Stimulated activated CD4-positive, alpha-beta T cell treated with anti-CD3 and anti-CD28 coated beads, Interleukin-15, amount 100 ng/mL, for 48 hours (primary cell): ENCODE results near the gene BAIAP2.

Experiments
- DNase-seq, 2 donors: peaks; one replicate each; pipeline ENCODE4 v3.0.0-alpha.2; 2020; ENCODE audit warnings: low read depth in 2 of 2

Gene BAIAP2

DNA sequence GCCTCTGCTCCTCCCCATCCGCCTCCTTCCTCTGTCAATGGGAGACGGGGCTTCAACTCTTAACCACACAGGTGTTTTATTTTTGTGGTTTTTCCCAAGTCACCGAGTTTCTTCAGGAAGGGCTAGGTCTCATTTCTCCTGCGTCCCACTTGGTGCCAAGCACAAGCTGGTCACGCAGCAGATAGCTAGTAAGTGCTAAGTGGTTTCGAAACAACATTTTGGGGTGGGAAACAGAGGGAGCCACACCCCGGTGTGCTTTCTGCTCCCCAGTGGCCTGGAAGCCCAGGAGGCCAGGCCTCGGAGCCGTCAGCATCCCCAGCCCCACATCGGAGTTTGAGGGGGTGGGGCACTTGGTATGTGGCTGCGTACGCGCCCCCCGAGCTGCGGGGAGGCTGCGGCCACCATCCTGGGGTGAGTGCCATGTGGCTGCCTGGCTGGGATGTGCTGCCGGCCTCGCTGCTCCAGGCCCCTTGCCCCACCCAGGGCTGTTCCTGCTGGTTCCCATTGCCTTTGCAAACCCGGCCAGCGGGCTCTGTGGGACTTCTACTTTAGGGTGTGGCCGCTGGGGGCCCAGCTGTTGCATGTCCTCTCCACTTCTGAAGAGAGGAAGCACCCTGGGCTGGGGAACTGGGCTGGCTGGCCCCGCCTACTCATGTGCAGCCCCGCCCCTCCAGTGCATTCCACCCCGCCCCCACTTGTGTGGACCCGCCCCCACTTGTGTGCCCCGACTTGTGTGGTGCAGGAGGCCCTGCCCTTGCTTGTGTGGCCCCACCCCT, 55.6 kb downstream of the BAIAP2 start:
- no peak for DNase-seq

DNA sequence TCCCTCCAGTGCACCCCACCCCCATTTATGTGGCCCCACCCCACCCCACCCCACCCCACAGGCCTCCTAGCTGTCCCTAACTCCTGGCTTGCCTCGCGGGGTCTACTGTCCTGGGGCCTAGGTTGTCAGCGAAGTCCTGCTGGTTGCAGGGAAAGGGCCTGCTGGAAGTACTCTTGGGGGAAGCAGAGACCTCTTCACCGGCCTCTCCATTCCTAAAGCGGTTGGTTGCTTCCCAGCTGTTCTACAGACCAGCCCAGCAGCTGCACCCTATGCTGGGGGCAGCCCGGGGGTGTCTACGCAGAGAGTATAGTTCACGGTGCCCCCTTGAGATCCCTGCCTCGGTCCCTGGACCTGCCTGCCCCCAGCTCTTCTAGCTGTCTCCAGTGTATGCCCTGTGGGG, 56.2 kb downstream of the BAIAP2 start:
- no peak for DNase-seq

DNA sequence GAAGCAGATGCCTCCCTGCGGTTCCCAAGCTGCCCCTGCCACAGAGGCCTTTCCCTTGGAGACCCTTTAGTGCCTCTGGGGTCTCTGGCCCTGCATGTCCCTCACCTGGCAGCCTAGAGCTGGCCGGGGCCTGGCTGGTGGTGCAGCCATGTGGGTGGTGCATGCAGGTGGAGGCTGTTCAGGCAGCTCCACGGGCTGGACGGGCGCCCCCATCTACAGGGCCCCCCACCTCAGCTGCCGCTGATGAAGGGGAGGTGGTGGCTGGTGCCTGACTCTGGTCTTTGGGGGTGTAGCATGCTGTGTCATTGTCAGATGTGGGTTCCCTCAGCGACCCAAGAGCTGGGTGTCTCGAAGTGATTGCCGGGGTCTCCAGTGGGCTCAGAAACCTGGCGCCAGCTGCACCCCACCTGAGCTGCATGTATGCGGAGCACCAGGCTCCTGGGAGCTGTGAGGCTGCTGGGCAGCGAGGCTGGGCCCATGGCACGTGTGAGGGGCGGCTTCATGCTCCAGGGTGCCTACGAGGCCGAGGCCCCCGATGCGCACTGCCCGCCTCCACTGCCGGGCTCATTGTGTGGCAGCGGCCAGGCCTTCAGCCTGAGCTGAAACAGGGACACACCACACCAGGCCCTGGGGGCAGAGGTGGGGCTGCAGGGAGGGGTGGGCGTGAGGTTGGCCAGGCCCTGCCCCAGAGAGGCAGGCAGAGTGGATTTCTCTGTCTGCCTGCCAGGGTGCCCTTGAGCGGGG, 57.0 kb downstream of the BAIAP2 start:
- no peak for DNase-seq

DNA sequence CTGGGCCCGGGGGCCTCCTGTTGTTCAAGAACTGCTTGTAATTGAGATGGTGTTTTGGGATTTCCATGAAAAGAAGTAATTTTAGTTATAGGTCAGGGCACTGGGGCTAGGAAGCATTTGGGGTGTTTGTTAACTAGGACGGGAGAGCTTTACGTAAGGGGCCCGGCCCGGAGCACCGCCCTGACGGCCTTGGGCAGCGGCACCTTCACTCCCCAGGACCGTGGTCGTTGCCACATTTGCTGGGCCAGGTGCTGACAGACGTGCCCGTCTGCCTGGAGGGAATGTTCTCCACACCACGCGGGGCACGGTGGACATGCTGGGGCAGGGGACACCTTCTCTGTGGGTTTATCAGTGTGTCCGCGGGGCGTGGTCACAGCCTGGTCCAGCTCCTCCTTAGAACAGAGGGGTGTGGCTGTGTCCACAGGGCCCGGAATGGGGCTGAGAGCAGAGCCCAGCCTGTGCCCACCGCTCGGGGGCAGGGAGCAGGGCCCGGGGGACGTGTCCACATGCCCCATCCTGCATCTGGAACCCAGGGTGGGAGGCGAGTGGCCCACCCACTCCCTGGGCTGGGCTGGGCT, 57.7 kb downstream of the BAIAP2 start:
- no peak for DNase-seq

DNA sequence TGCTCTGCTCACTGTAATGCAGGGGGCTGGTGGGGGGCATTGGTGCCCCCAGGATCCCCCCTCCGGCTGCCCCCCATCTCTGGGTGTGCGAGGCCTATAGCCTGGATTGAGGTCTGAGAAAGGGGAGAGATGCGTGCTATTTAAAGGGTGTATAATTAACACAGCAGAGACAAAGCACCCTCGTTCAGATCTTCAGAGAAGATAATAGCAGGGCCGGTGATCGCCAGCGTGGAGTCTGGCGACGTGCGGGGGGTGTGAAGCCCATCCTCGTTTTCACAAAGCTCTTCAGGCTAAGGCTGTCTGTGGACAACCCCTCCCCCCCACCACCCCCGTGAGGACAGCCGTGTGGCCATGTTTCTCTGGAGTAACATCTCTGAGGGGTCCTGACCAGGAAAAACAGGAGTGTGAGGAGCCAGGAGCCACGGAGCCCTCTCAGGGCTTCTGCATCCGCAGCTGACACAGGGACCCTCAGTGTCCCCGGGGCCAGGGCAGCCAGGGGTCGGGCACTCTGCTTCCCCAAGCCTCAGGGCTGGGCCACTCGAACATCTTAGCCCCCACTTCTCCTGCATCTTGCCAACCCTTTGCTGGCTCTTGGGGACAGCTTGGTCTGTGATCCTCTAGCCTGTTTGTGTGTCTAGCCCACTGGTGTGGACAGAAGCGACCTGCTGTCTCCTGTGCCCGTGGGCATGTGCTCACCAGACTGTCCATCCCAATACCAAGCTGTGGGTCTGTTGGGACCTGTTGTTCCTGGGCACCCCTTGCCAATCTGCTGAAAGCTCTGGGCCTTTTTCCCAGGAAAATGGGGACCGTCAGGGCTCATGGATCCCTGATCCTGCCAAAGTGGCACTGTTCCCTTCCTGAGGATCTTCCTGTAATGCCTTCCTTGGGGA, 58.9 kb downstream of the BAIAP2 start:
- no peak for DNase-seq

DNA sequence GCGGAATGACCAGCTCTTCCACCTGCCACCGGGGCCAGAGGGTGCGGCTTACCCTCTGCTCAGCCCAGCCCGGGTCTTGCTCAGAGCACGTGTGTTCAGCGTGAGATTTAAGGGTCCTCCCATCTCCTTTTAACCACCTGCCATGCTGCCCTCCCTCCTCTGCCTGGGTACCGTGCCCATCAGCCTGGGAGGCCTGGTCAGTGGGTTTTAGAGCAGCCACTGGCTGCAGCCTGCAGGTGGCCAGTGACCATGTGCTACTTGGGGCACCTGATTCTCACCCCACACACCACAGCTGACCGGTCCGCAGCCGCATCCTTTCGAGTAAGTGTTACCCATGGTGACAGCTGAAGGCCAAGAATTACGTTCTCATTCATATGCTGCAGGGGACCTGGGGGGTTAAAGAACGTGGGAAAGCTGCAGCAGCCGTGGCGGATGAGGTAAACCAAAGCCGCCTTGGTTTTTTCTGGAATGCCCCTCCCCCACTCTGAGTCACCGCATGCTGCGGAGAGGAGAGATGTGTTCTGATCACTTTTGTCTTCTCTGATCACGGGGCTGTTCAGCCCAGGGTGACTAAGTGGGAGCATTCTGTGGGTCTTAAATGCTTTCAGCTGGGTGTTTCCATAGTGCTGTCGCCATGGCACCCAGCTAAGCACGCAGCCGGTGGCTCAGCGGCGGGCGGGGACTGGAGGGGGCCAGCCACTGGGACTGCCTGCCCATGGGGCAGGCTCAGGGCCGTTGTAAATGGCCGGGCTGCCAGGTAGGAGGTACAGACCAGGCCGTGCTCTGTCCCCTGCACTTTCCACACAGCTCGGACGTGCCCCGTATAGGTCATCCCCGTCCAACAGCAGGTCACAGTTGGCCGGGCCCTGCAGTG, 59.8 kb downstream of the BAIAP2 start:
- DNase-seq = peak; percentile 74 to 97

DNA sequence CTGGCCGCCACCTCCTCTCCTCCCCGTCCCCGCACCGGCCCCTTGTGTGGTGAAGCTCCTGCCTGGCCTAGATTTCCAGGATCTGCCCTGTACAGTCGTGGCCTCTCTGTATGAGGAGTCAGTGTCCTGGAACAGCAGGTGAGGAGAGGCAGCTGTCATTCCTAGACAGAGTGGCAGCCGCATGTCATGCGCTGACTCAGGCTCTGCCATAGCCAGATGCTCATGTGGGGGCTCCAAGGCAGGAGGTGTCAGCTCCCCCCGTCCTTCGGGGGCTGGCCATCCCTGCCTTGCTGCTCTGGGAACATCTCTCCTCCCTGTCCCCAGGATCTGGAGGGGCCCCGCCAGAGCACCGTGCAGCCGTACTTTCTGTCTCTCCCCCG, 60.4 kb downstream of the BAIAP2 start:
- DNase-seq = peak in 1 of 2 donors; percentile 35

DNA sequence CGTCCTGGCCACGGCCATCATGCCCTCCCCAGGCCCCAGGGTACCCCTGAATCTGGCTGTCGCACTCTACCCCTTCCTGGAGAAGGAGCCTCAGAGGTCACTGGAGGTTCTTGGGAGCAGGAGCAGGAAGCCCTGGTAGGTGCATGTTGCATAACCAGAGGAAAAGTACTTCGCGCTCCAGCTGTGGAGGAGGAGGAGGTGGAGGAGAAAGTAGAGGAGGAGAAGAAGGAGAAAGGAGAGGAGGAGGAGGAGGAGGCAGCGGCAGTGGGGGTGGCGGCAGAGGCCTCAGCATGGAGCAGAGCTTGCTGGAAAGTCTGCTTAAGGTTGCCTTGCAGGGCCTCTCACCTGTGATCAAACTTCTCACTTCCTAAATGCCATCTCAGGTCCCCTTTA, 61.8 kb downstream of the BAIAP2 start:
- no peak for DNase-seq

DNA sequence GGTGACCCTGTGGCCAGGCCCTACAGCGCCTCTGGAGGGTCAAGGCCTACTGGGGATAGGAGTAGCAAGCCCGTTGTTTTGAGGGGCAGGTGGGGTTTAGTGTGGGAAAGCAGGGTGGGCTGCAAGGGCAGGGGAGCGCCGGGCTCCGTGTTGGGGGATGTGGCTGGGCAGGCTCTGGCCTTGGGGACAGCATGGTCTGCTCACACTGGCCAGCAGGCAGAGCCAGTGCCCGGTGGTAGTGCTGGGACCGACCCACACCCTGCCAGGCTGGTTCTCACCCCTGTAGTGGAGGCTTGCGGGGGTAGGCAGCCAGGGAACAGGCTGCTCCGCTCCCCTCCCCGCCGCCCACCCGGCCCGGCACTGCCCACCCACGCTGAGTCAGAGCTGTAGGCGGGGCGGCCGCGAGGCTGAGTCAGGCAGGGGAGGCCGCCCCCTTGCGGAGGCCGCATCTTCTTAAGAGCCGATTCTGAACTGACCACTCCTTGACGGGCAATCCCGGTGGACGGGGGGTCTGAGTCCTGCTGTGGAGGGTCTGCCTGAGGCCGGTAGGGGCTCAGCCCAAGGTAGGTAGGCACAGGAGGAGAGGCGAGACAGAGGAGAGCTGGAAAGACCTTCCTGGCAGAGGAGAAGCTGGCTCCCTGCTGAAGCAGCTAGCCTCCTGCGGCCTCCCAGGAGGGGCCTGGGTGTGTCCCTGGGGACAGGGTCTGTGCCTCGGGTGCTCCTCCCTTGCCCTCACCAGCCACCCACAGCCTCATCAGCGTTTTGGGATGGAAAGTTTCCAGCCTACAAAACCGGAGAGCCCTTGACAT, 62.4 kb downstream of the BAIAP2 start:
- peak in 1 of 2 donors; percentile 44 for DNase-seq

DNA sequence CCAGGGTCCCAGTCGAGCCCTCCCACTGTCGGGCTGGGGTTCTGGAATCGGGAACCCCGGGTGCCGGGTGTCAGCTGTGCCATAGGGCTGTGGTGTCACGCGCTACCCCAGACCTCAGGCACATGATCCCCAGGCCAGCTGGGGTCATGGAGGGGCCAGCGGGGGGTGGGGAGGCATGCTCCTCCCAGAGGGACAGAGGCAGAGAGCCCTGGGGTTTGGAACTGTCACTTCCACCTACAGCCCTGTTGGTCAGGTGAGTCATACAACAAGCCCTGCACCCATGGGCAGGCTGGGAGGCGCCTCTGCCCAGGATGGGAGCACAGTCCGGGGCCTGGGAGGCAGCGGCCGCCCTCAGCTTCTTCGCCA, 63.0 kb downstream of the BAIAP2 start:
- DNase-seq = peak in 1 of 2 donors; percentile 20

DNA sequence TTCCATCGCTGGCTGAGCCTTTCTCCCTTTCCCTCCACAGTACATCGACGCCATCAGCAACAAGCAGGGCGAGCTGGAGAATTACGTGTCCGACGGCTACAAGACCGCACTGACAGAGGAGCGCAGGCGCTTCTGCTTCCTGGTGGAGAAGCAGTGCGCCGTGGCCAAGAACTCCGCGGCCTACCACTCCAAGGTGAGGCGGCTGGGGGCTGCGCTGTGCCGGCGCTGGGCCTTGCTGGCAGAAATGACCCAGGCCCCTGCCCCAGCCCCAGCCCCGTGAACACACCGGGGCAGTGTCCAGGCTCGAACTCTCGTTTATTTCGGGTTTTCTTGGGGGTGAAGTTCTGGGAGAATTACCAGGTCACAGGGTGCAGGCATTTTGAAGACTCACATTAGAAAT, 64.9 kb downstream of the BAIAP2 start:
- no peak for DNase-seq

DNA sequence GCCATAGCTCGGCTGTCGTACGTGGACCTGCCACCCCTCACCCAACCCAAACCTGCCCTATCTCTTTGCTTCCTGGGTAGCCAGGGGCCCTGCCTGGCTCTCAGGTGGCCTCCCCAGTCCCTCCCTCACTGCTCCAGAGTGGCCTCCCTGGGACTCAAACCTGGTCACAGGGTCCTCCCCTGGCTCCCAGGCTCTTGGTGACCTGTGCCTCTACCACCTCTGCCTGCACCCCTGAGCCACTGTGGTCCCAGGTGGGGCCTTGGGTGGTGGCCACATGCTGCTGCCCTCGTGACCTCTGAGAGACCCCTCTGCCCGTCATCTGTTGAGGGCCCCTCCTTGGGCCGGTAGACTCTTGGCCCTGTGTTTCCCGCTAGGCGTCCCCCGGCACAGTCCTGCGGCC, 65.7 kb downstream of the BAIAP2 start:
- no peak for DNase-seq

DNA sequence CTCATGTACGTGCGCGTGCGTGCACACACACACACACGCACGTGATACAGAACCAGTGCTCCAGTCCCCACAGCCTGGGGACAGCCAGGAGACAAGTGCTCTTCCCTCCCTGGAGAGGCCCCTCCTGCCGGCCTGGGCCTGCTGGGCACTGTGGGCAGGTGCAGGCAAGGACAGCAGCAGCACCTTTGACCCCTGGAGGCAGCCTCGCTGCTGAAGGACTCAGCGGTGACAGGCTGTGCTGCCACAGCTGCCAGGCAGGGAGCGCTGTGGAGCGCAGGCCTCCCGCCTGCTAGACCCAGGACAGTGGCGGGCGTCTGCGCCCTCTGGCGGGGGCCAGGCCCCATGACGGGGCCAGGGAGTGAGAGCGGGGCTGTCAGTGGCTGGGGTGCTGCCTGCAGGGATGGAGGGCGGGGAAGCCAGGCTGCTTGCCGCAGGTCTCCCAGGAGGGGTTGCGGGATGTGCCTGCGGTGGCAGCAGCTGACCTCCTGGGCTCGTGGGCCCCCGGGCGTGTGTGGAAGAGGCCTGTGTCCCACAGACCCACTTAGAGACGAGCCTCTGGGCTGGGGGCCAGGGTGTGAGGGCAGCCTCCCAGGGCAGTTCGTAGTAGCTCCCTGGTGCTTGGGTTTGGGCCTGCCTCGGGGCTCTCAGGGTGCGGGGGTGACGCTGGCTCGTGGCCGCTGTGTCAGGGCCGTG, 66.8 kb downstream of the BAIAP2 start:
- DNase-seq = peak; percentile 80 to 86

DNA sequence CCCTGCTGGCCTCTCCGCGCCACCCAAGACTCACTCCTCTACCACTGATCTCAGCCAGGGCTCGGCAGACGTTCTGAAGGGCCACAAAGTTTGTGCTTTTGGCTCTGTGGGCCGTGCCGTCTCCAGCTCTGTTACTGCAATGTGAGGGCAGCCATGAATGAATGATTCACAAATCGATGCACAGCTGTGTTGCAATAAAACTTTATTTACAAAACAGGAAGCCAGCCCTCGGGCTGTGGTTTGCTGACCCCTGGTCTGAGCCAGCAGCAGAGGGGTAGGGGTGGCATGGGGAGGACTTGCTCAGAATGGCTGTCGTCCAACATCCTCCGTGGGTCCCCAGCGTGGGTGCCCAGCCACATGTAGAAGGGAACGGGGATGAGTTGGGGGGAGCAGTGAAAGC, 67.4 kb downstream of the BAIAP2 start:
- DNase-seq = no peak

DNA sequence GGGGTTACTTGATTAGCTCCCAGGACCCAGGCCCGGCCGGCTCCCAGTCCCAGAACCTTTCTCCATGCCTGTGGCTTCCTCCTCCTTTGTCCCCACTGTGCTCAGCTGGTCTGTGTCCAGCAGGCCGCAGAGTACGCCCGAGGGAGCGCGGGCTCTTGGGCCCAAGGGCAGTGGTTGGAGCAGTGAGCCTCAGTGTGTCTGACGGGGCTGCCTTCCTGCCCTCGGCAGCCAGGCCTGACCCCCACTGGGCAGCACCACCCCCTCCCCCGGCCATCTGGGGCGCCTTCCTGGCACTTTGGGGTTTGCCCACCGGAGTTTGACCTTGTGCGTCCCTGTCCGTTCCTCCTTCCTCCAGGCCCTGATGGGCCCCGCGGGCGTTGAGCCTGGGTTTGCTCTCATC, 67.9 kb downstream of the BAIAP2 start:
- no peak for DNase-seq

DNA sequence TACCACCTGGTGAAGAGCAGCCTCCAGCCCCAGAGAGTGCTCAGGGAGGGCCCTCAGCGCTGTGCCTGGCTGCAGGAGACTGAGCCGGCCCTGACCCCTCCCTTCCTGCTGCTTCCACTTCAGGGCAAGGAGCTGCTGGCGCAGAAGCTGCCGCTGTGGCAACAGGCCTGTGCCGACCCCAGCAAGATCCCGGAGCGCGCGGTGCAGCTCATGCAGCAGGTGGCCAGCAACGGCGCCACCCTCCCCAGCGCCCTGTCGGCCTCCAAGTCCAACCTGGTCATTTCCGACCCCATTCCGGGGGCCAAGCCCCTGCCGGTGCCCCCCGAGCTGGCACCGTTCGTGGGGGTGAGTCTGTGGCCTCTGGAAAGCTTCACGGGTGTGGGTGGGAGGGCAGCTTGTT, 68.4 kb downstream of the BAIAP2 start:
- no peak for DNase-seq

DNA sequence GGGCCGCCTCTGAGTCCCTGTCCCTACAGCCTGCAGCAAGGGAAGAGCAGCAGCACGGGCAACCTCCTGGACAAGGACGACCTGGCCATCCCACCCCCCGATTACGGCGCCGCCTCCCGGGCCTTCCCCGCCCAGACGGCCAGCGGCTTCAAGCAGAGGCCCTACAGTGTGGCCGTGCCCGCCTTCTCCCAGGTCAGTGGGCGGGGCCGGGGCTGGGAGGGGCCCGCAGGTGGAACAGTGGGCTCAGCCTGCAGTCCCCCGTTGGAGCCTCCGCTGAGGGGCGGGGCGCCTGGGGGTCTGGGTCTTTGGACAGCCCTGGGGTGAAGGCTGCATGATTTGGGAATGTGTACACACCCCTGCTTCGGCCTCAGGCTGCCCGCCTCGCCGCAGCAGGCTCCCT, 71.8 kb downstream of the BAIAP2 start:
- DNase-seq = no peak

DNA sequence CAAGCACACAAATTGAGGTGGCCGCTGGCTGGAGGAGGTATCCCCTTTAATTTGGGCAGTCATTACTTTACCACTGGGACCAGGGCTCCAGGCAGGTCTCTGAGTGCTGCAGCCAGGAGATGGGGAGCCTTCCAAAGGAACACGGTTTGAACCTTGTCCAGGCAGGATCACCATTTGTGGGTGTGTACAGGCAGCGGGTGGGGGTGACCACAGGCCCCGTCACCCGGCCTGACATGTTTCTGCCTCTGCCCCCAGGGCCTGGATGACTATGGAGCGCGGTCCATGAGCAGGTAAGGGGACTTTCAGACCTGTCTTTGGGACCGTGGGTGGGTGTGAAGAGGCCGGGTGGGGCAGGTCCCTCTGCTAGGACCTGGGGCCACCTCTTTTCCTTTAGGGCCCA, 73.3 kb downstream of the BAIAP2 start:
- no peak for DNase-seq

DNA sequence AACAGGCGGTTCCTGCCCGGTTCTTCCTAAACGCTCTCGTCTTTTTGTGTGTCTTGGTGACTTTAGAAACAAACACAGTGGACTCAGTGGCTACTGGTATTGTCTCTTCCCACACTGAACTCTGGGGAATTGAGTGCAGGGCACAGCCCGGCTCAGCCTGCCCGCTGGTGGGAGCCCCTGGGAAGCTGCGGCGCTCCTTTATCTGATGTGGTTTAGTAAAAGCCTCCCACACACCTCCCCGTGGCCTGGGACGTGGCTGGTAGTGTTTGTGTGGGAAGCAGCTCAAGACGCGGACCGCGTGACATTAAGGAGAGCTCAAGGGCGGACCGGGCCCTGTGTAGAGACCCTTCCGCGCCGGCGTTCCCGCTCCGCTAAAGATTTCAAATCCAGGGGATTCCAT, 75.0 kb downstream of the BAIAP2 start:
- no peak for DNase-seq
